ENCODE results near the gene ZCRB1. TPM values are rescaled to one million over a fixed set of nuclear protein-coding genes. Genes with fewer than 3 reads are reported as not detected.

The ZCRB1 gene
- total and polyA plus RNA-seq, 2 experiments from 2014 or later, result 18.1 to 256 TPM

GRCh38 chr12:42284157-42284556 is 41.7 kb downstream of the ZCRB1 start (continued):
- TF ChIP-seq ETS1 (IDR thresholded peaks at IDR 0.05) (no peak), EZH2 (IDR thresholded peaks at IDR 0.05; ENCODE audit: low read depth, unreplicated experiment) (no peak), ZNF331 (CRISPR knock-in tag; IDR thresholded peaks at IDR 0.05; ENCODE audit: low read depth) (no peak)

- Mint-ChIP-seq H3K27me3 (ENCODE audit: insufficient read depth, low read depth, poor library complexity) (no peaks in the 10 kb centered on the region), H3K4me1 (no peaks in the 10 kb centered on the region), H3K36me3 (ENCODE audit: low read depth) (no peaks in the 10 kb centered on the region), H3K9me3 (no peaks in the 10 kb centered on the region; the same call in 2 of the 3 replicates), H3K4me3 (no peak overlapping the region), H3K27ac (no peak overlapping the region)
- Histone ChIP-seq H3K9me2 (ENCODE audit: insufficient read depth) (no peaks in the 10 kb centered on the region), H3K4me3 (no peak overlapping the region), H3F3A (replicated peaks; ENCODE audit: low read depth) (no peaks in the 10 kb centered on the region), H3K36me3 (ENCODE audit: insufficient read depth) (no peaks in the 10 kb centered on the region), H4K20me1 (replicated peaks; ENCODE audit: insufficient read depth) (no peaks in the 10 kb centered on the region), H3K79me2 (replicated peaks; ENCODE audit: insufficient read depth) (no peaks in the 10 kb centered on the region), H3K27ac (ENCODE audit: low read depth) (no peak overlapping the region), H3K4me1 (ENCODE audit: insufficient read depth) (no peaks in the 10 kb centered on the region), H3K4me2 (no peak overlapping the region), H2AFZ (no peak overlapping the region), H3K27me3 (ENCODE audit: insufficient read depth) (no peaks in the 10 kb centered on the region)
- ATAC-seq (no peak), DNase-seq (ENCODE audit: low spot score) (no peak)
- TF ChIP-seq CTCF (conservative IDR thresholded peaks at IDR 0.05; ENCODE audit: low read depth in 2 of 2), result no peak
- TF ChIP-seq EZH2phosphoT487 (IDR thresholded peaks at IDR 0.05; ENCODE audit: unreplicated experiment), result no peak
- no peak for TF ChIP-seq POLR2AphosphoS5 (IDR thresholded peaks at IDR 0.05; ENCODE audit: low read depth)
- no peak for TF ChIP-seq ZNF331 (CRISPR knock-in tag; IDR thresholded peaks at IDR 0.05; ENCODE audit: low read depth)
- no peak for TF ChIP-seq NANOG (IDR thresholded peaks at IDR 0.05; ENCODE audit: borderline replicate concordance)
- no peak for TF ChIP-seq STAT1 (IDR thresholded peaks at IDR 0.05; ENCODE audit: unreplicated experiment)
- no peak for TF ChIP-seq CREB1 (CRISPR knock-in tag; IDR thresholded peaks at IDR 0.05; ENCODE audit: low read depth)
- TF ChIP-seq ZNF462 (CRISPR knock-in tag; IDR thresholded peaks at IDR 0.05), result no peak
- no peak for TF ChIP-seq ETS1 (IDR thresholded peaks at IDR 0.05)
Measured at GRCh38 chr12:42283739-42284138, 42.2 kb downstream of the ZCRB1 start.
